Glutamatergic neuron (in vitro differentiated cells): ENCODE data around the gene SLC35E1. TPM values are rescaled to one million over a fixed set of nuclear protein-coding genes. Genes with fewer than 3 reads are reported as not detected.
"Not testable (repeated sequence)": the region's sequence is repeated elsewhere in the genome, so short reads cannot be mapped to it uniquely, and the experiment has no call there.

Experiments
- DNase-seq: peaks from one replicate; pipeline ENCODE4 v3.0.0; 2022
- H3K27ac Mint-ChIP-seq: one replicate; pipeline ENCODE4 v1.8.0; 2020; ENCODE audit warnings: mild to moderate bottlenecking, mixed read lengths, inconsistent platforms; ENCODE audit not compliant: unreplicated experiment
- H3K27me3 Mint-ChIP-seq: one replicate; pipeline ENCODE4 v1.8.0; 2020; ENCODE audit warnings: mild to moderate bottlenecking, moderate library complexity, mixed read lengths, inconsistent platforms; ENCODE audit not compliant: unreplicated experiment
- H3K36me3 Mint-ChIP-seq: one replicate; pipeline ENCODE4 v1.8.0; 2020; ENCODE audit warnings: mild to moderate bottlenecking, mixed read lengths, inconsistent platforms; ENCODE audit not compliant: unreplicated experiment
- H3K4me1 Mint-ChIP-seq: one replicate; pipeline ENCODE4 v1.8.0; 2020; ENCODE audit warnings: mild to moderate bottlenecking, low read depth, mixed read lengths, inconsistent platforms; ENCODE audit not compliant: unreplicated experiment
- H3K4me3 Mint-ChIP-seq: one replicate; pipeline ENCODE4 v1.8.0; 2020; ENCODE audit warnings: mild to moderate bottlenecking, mixed read lengths, inconsistent platforms; ENCODE audit not compliant: unreplicated experiment
- H3K9me3 Mint-ChIP-seq: one replicate; pipeline ENCODE4 v1.8.0; 2020; ENCODE audit warnings: mild to moderate bottlenecking, moderate library complexity, mixed read lengths, inconsistent platforms; ENCODE audit not compliant: unreplicated experiment
- CTCF ChIP-seq: fragments of 200-600 bp; sonication (generic); IDR thresholded peaks from one replicate; pipeline ENCODE4 v1.5.0; 2021; ENCODE audit not compliant: partially characterized antibody, unreplicated experiment
- total RNA-seq: library from RNA; stranded (reverse); fragmentation: NEBNext Ultra II Directional; extraction: Animal tissue kit (Norgen Biotek cat#: 25700); gene quantifications from one replicate; pipeline ENCODE4 v1.2.1, GENCODE V29; 2021; ENCODE audit not compliant: unreplicated experiment

SLC35E1 gene
- total RNA-seq, 1 donor from 2014 or later: 31.9 TPM

GRCh38 chr19:16561382-16561781 lies 10.8 kb downstream of the SLC35E1 start:
- Mint-ChIP-seq H3K36me3 (peaks cover 2% of the 10 kb centered on the region), H3K4me1 (no peaks in the 10 kb centered on the region), H3K4me3 (no peak overlapping the region), H3K27me3 (no peaks in the 10 kb centered on the region), H3K27ac (no peak overlapping the region), H3K9me3 (no peaks in the 10 kb centered on the region)
- no peak for DNase-seq
- no peak for TF ChIP-seq CTCF

- H3K27ac Mint-ChIP-seq: no peak overlapping the region
- H3K4me3 Mint-ChIP-seq: no peak overlapping the region
Observed at GRCh38 chr19:16559780-16560276, 12.4 kb downstream of the SLC35E1 start.

GRCh38 chr19:16554776-16555175 lies 17.4 kb downstream of the SLC35E1 start:
- H3K4me3 Mint-ChIP-seq: no peak overlapping the region
- no peak for TF ChIP-seq CTCF
- no peak overlapping the region for H3K27ac Mint-ChIP-seq
- no peaks in the 10 kb centered on the region for H3K4me1 Mint-ChIP-seq
- no peaks in the 10 kb centered on the region for H3K9me3 Mint-ChIP-seq
- H3K27me3 Mint-ChIP-seq: peaks cover 2% of the 10 kb centered on the region
- no peak for DNase-seq
- no peaks in the 10 kb centered on the region for H3K36me3 Mint-ChIP-seq

More at GRCh38 chr19:16559780-16560276, 12.4 kb downstream of the SLC35E1 start:
- no peaks in the 10 kb centered on the region for H3K4me1 Mint-ChIP-seq
- no peak for DNase-seq
- TF ChIP-seq CTCF: no peak
- no peaks in the 10 kb centered on the region for H3K27me3 Mint-ChIP-seq
- no peaks in the 10 kb centered on the region for H3K9me3 Mint-ChIP-seq
- no peaks in the 10 kb centered on the region for H3K36me3 Mint-ChIP-seq

- not testable (repeated sequence) for H3K4me1 Mint-ChIP-seq, H3K27ac Mint-ChIP-seq, H3K27me3 Mint-ChIP-seq, DNase-seq, H3K4me3 Mint-ChIP-seq, H3K9me3 Mint-ChIP-seq, H3K36me3 Mint-ChIP-seq
Observed at GRCh38 chr19:16551902-16552301, 20.3 kb downstream of the SLC35E1 start.

- H3K36me3 Mint-ChIP-seq: no peaks in the 10 kb centered on the region
- H3K27me3 Mint-ChIP-seq: peaks cover 3% of the 10 kb centered on the region
- H3K27ac Mint-ChIP-seq: no peak overlapping the region
- no peaks in the 10 kb centered on the region for H3K9me3 Mint-ChIP-seq
- no peak for DNase-seq
- peaks cover 2% of the 10 kb centered on the region for H3K4me1 Mint-ChIP-seq
- no peak overlapping the region for H3K4me3 Mint-ChIP-seq
- no peak for TF ChIP-seq CTCF
Observed at GRCh38 chr19:16548956-16549355, 23.3 kb downstream of the SLC35E1 start.
